ENCODE measurements around the gene ZFP36. TPM values are rescaled to one million over a fixed set of nuclear protein-coding genes. Genes with fewer than 3 reads are reported as not detected.

ZFP36 gene
- total RNA-seq, 1 donor from 2014 or later, result 21.6 TPM

- peak within 1 kb of the TSS; percentile 97 for H3K27ac ChIP-seq (ENCODE audit: low read depth, low read length)
- peak; percentile 98 for DNase-seq (ENCODE audit: low read depth)
- H3K9ac ChIP-seq (ENCODE audit: low read length), result peak within 1 kb of the TSS; percentile 97
- Mint-ChIP-seq H3K4me3 (ENCODE audit: unreplicated experiment) (peak within 1 kb of the TSS; percentile 90), H3K4me1 (ENCODE audit: low read depth, unreplicated experiment) (peaks cover 32% of the 10 kb centered on the region), H3K36me3 (ENCODE audit: low read depth, unreplicated experiment) (peaks cover 5% of the 10 kb centered on the region), H3K9me3 (ENCODE audit: unreplicated experiment) (no peaks in the 10 kb centered on the region), H3K27ac (ENCODE audit: unreplicated experiment) (peak within 1 kb of the TSS; percentile 69), H3K27me3 (ENCODE audit: low read depth, unreplicated experiment) (no peaks in the 10 kb centered on the region)
- H3K4me1 ChIP-seq (ENCODE audit: insufficient read depth, low read length), result peaks cover 51% of the 10 kb centered on the region
- no peaks in the 10 kb centered on the region for H3K9me3 ChIP-seq (ENCODE audit: insufficient read depth, low read depth, low read length)
- H3K79me2 ChIP-seq (ENCODE audit: insufficient read depth, low read length), result peaks cover 70% of the 10 kb centered on the region
- peak; percentile 81 for FAIRE-seq
- TF ChIP-seq CTCF (IDR thresholded peaks at IDR 0.05; ENCODE audit: insufficient read depth, low read depth, low read length) (peak; percentile 36), EZH2 (IDR thresholded peaks at IDR 0.05; ENCODE audit: insufficient read depth, low read length) (no peak)
- peaks cover 52% of the 10 kb centered on the region for H4K20me1 ChIP-seq (ENCODE audit: insufficient read depth, low read length)
- H3K4me2 ChIP-seq (ENCODE audit: low read length), result peak within 1 kb of the TSS; percentile 97
- H3K27me3 ChIP-seq (ENCODE audit: insufficient read depth, low read length), result no peaks in the 10 kb centered on the region
- peak within 1 kb of the TSS; percentile 27 for H2AFZ ChIP-seq (ENCODE audit: low read depth, low read length)
- peaks cover 4% of the 10 kb centered on the region for H3K36me3 ChIP-seq (ENCODE audit: insufficient read depth, low read length)
- peak within 1 kb of the TSS; percentile 83 for H3K4me3 ChIP-seq (ENCODE audit: insufficient read depth, low read depth, low read length)
Measured at GRCh38 chr19:39412100-39412866, 5.6 kb downstream of the ZFP36 start, which contains the start of gene PLEKHG2. TSS of gene PLEKHG2 (plus strand) at chr19:39412669. CDS start at chr19:39414087, 1,418 bp downstream.

GRCh38 chr19:39412867-39413271 is 6.2 kb downstream of the ZFP36 start:
- Histone ChIP-seq H3K36me3 (ENCODE audit: insufficient read depth, low read length) (peaks cover 4% of the 10 kb centered on the region), H2AFZ (ENCODE audit: low read depth, low read length) (peak overlapping the region; percentile 27), H3K27ac (ENCODE audit: low read depth, low read length) (peak overlapping the region; percentile 97), H3K4me1 (ENCODE audit: insufficient read depth, low read length) (peaks cover 49% of the 10 kb centered on the region), H3K27me3 (ENCODE audit: insufficient read depth, low read length) (no peaks in the 10 kb centered on the region), H3K4me3 (ENCODE audit: insufficient read depth, low read depth, low read length) (peak overlapping the region; percentile 83), H3K9ac (ENCODE audit: low read length) (peak overlapping the region; percentile 97), H3K79me2 (ENCODE audit: insufficient read depth, low read length) (peaks cover 70% of the 10 kb centered on the region), H3K9me3 (ENCODE audit: insufficient read depth, low read depth, low read length) (no peaks in the 10 kb centered on the region), H3K4me2 (ENCODE audit: low read length) (peak overlapping the region; percentile 97), H4K20me1 (ENCODE audit: insufficient read depth, low read length) (peaks cover 52% of the 10 kb centered on the region)
- Mint-ChIP-seq H3K36me3 (ENCODE audit: low read depth, unreplicated experiment) (peaks cover 5% of the 10 kb centered on the region), H3K4me1 (ENCODE audit: low read depth, unreplicated experiment) (peaks cover 32% of the 10 kb centered on the region), H3K9me3 (ENCODE audit: unreplicated experiment) (no peaks in the 10 kb centered on the region), H3K27me3 (ENCODE audit: low read depth, unreplicated experiment) (no peaks in the 10 kb centered on the region), H3K27ac (ENCODE audit: unreplicated experiment) (peak overlapping the region; percentile 69), H3K4me3 (ENCODE audit: unreplicated experiment) (peak overlapping the region; percentile 90)
- TF ChIP-seq EZH2 (IDR thresholded peaks at IDR 0.05; ENCODE audit: insufficient read depth, low read length) (no peak), CTCF (IDR thresholded peaks at IDR 0.05; ENCODE audit: insufficient read depth, low read depth, low read length) (no peak)
- DNase-seq (ENCODE audit: low read depth), result no peak
- FAIRE-seq, result no peak
